KOPT-K1 (cell line): ENCODE measurements around the gene SHROOM3.

Source experiments
- H3K27ac ChIP-seq: fragments of 200-600 bp; sonication (generic); 2 replicates; pipeline ENCODE4 v1.5.1; 2016; ENCODE audit warnings: antibody characterized with exemption, mild to moderate bottlenecking, low read depth, low read length; ENCODE audit not compliant: poor library complexity, severe bottlenecking
- H3K36me3 ChIP-seq: fragments of 200-600 bp; sonication (generic); 2 replicates; pipeline ENCODE4 v1.5.1; 2017; ENCODE audit warnings: antibody characterized with exemption, mild to moderate bottlenecking, low read length, moderate library complexity; ENCODE audit not compliant: insufficient read depth
- H3K9me3 ChIP-seq: fragments of 200-600 bp; sonication (generic); 2 replicates; pipeline ENCODE4 v1.5.1; 2017; ENCODE audit warnings: antibody characterized with exemption, low read length, mild to moderate bottlenecking; ENCODE audit not compliant: insufficient read depth, poor library complexity, severe bottlenecking

Gene SHROOM3

DNA sequence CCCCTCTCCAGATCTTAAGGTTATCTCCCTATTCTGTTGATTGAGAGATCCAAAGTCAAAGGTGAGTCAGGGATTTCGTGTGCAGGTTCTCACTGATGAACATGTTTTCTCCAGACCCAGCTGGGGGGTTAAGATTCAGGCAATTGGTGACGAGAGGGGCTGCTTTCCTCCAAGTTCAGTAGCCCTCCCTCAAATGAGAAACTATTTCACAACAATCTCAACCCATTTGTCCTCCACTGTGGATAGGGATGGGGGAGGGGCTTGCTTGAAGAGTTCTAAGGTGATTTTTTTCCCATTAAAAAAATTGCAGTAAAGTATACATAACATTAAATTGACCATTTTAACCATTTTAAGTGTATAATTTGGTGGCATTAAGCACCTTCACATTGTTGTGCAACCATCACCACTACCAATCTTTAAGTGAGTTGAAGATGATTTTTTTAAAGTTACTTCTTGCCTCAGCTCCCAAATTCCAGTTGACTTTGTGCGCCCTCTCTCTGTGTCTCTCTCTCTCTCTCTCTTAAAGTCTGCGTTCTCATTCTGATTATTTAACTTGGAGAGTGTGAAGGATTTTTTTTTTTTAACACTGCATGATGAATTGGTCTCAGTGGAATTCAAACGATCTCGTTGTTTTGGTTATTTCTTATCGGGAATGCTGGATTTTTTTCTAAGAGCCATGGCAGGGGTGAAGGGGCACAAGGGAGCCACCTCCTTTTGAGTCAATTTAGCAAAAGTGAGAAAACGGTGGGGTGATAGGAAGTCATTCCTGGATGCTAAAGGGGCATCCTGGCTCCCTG is 175.9 kb downstream of the SHROOM3 start:
- H3K9me3 ChIP-seq, result no peaks in the 10 kb centered on the region
- no peaks in the 10 kb centered on the region for H3K36me3 ChIP-seq
- H3K27ac ChIP-seq, result no peak overlapping the region

DNA sequence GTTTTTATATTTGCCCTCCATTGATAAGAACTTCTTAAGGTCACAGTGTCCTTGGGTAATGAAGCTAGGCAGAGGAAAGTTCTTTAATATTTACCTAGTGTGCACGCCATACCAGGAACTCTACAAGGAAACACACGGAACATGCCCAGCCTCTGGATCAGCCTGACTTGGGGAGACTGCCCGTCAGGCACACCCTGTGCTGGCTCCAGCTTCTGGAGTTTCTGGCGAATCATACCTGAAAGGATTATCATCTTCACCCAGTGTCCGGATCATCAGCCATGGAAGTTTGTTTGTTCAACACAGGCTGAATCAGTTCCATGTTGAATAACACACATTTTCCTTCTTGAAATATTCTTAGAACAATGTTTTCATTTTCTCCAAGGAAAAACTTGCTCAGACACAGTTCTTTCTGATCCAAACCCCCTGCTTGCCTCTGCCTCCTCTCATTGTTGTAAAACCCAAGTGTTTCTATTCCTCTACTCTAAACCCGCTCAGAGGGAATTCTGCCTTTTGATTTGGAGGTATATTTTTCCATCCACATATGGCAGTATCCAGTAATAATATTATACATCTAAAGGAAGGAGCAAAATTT is 176.7 kb downstream of the SHROOM3 start:
- H3K27ac ChIP-seq, result no peak overlapping the region
- no peaks in the 10 kb centered on the region for H3K36me3 ChIP-seq
- H3K9me3 ChIP-seq, result no peaks in the 10 kb centered on the region

GRCh38 chr4:76614589-76614988 is 179.6 kb downstream of the SHROOM3 start:
- Histone ChIP-seq H3K36me3 (no peaks in the 10 kb centered on the region), H3K27ac (no peak overlapping the region), H3K9me3 (no peaks in the 10 kb centered on the region)

GRCh38 chr4:76615999-76616398 is 181.0 kb downstream of the SHROOM3 start:
- H3K27ac ChIP-seq, result no peak overlapping the region
- no peaks in the 10 kb centered on the region for H3K36me3 ChIP-seq
- no peaks in the 10 kb centered on the region for H3K9me3 ChIP-seq

- Histone ChIP-seq H3K36me3 (no peaks in the 10 kb centered on the region), H3K27ac (no peak overlapping the region), H3K9me3 (no peaks in the 10 kb centered on the region)
Observed at GRCh38 chr4:76616526-76616925, 181.5 kb downstream of the SHROOM3 start.

GRCh38 chr4:76620723-76621468 is 185.9 kb downstream of the SHROOM3 start:
- Histone ChIP-seq H3K27ac (no peak overlapping the region), H3K9me3 (no peaks in the 10 kb centered on the region), H3K36me3 (no peaks in the 10 kb centered on the region)

GRCh38 chr4:76622126-76622525 is 187.1 kb downstream of the SHROOM3 start:
- no peak overlapping the region for H3K27ac ChIP-seq
- no peaks in the 10 kb centered on the region for H3K9me3 ChIP-seq
- no peaks in the 10 kb centered on the region for H3K36me3 ChIP-seq

DNA sequence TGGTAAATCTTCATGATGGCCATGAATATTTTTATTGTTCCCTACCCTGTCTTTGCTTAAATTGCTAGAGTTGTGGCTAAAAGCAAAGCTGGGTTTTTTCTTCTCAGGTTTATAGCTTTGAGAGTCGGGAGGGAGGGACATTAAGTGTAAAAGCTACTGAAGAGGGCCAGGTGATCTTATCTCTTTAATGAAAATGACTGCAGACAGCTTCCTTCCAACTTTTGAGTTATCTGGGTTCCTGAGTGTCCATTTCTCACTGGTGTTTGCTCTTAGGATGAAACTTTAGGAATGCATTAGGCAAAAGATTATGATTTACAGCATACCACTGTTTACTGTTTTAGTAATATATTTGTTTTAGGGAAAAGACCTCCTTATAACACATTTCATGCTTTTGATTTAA is 187.7 kb downstream of the SHROOM3 start:
- H3K9me3 ChIP-seq, result no peaks in the 10 kb centered on the region
- H3K36me3 ChIP-seq, result no peaks in the 10 kb centered on the region
- no peak overlapping the region for H3K27ac ChIP-seq

GRCh38 chr4:76623217-76624045 is 188.4 kb downstream of the SHROOM3 start:
- Histone ChIP-seq H3K36me3 (no peaks in the 10 kb centered on the region), H3K9me3 (no peaks in the 10 kb centered on the region), H3K27ac (no peak overlapping the region)

DNA sequence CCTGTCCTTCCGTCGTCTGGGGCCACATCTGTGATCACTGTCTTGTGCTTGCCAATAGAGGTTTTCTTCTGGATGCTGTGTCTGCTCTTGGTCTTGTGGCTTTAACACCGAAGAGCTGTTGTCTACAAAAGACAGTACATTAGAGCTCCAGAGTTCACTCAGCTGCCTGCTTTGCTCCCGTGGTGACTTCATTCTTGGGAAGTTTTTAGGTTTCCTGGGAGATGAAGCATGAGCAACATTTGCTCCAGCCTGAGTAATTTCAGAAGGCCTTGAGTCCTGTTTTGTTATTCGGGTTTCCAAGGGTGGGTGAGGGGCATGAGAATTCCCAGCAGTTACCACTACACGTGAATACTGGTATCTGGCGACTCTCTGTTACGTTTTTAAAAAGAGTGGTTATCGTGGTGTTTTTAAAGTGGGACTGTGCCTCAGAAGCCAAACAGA is 189.2 kb downstream of the SHROOM3 start:
- H3K27ac ChIP-seq, result no peak overlapping the region
- no peaks in the 10 kb centered on the region for H3K9me3 ChIP-seq
- H3K36me3 ChIP-seq, result no peaks in the 10 kb centered on the region

- Histone ChIP-seq H3K27ac (no peak overlapping the region), H3K9me3 (no peaks in the 10 kb centered on the region), H3K36me3 (no peaks in the 10 kb centered on the region)
Observed at GRCh38 chr4:76624931-76625715, 190.1 kb downstream of the SHROOM3 start.

- H3K36me3 ChIP-seq, result no peaks in the 10 kb centered on the region
- no peaks in the 10 kb centered on the region for H3K9me3 ChIP-seq
- no peak overlapping the region for H3K27ac ChIP-seq
Observed at GRCh38 chr4:76626686-76627465, 191.8 kb downstream of the SHROOM3 start.

DNA sequence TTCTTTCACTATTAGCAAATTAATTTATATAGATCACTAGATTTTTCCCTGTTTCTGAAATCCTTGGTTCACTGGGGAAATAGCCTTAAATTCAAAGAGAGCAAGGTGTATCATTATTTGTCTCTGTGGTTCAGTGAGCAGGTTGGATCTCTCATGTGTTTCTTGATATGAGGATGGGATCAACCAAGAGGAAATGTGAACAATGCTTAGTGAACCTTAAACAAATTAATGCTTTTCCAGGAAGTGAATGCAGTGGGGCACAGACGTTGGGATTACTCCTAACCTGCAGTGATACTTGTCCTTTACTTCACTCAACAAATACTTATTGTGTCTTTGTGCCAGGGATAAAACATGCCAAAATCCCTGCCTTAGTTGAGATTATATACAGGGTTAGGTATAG is 193.2 kb downstream of the SHROOM3 start:
- Histone ChIP-seq H3K36me3 (no peaks in the 10 kb centered on the region), H3K9me3 (no peaks in the 10 kb centered on the region), H3K27ac (no peak overlapping the region)

DNA sequence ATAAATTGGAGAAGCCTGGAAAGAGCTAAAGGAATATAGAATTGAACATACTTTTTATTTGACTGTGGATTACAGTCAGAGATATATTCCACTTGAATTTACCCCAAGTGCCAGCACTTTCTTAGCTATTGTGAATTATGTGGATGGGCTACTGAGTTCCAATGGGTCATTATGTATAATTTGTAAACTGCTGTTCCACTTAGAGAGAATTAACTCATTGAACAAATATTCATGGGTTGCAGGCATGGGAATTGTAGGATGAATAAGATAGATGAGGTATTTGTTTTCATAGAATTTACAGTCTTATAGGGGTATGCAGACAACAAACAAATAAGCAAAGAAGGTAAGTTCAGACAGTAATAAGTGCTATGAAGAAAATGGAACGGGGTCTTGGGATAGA is 195.7 kb downstream of the SHROOM3 start:
- H3K27ac ChIP-seq, result no peak overlapping the region
- no peaks in the 10 kb centered on the region for H3K9me3 ChIP-seq
- H3K36me3 ChIP-seq, result no peaks in the 10 kb centered on the region
